ENCODE data around the gene NTNG2.
A peak's percentile ranks its signal among the peaks of the same experiment; 100 is the strongest.

Gene NTNG2

DNA sequence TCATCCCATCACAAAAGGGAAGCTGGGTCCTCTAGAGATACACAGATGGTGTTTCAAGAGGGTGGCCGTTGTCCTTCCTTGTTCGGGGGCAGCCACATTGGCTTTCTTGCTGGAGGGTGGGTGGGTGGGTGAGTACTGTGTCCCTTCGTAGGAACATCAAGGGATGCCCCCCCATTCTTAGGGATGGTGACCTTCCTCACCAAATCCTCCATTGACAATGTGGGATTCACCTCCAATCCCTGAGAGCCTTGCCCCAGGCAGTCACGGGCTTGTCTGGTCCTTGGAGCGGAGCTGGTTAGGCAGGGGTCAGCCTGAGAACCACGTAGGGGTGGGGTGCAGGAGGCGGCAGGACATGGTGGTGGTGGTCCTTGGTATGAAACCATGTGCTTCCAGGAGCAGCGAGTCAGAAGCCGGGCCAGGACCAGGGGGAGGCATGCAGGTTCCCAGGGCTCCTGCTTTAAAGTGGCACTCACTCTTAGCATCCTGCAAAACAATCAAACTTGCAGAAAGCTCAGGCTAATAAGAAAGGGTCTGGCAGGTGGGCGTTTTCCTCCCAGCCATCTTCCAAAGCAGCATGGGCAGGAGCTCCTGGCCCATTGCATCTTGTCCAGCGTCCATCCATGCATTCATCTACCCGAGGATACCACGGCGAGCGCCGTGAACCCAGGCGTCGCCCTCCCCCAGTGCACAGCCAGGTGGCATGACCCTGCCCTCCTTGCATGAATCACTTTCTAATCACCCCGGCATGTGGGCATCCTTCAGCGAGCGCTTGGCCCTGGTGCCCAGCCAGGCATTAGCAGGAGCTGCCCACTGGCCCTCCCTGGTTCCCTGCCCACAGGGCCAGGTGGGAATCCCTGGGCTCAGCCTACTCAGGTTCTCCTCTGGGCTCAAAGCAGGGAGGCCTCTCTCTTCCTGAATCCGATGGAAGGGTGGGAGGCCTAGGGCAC, 76.4 kb downstream of the NTNG2 start:
- no peak for DNase-seq

DNA sequence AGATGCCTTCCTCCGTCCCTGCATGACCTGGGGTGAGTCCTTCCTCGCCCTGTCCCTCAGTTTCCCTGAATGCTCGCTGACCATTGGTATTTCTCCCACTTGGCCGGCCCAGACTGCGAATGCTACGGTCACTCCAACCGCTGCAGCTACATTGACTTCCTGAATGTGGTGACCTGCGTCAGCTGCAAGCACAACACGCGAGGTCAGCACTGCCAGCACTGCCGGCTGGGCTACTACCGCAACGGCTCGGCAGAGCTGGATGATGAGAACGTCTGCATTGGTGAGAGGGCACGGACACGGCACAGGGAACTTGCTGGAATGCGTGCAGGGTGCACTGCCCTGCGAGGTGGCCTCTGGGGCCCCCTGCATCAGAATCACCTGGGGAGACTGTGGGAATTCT, 77.1 kb downstream of the NTNG2 start:
- no peak for DNase-seq

DNA sequence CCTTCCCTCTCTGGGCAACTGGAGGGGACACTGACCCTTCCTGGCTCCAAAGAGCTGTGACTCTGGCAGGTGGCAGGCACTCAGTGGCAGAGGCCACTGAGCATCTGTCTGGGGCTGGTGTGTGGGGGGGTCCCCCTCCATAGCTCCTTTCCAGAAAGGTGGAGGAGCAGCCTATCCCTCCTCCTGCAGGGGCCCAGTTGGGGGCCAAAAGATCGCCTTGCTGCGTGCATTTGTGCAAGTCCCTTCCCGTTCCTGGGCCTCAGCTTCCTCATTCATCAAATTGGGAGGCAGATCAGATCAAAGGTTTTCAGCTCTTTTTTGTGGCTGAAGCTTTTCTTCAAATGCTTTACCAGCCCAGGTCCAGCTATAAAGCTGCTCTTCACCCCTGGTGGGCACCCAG, 77.7 kb downstream of the NTNG2 start:
- no peak for DNase-seq

DNA sequence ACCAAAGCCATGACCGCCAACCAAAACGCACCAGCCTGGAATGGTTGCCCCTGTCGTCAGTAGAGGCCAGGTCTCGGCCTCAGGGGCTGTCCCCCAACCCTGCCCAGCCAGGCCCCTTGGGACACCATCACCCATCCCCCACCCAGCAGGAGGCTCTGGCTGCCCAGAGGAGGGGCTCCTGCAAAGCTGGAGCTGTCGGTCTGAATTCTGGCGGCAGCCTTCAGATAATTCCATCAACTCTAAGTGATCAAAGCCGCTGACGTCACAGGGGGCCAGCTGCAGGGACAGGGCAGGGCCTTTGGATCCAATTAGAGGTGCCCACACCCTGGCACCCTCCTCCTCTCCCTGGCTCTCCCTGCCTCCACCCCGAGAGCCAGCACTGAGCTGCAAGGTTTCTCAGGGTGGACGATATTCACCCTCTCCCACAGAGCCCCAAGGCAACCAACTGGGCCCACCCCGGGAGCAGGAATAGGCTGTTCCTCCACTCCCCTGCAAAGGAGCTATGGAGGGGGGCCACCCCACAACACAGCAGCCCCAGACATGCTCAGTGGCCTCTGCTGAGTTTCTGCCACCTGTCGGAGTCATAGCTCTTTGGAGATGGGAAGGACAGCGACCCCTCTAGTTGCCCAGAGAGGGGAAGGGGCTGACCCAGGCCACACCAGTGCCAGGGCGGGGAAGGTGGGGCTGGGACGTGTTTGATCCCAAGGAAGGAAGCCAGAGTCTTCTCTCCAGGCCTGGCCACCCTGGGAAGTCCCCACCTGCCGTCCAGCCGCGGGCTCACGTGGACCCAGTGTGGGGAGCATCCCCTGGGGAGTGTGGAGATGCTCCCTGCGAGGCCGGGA, 78.4 kb downstream of the NTNG2 start:
- no peak for DNase-seq

DNA sequence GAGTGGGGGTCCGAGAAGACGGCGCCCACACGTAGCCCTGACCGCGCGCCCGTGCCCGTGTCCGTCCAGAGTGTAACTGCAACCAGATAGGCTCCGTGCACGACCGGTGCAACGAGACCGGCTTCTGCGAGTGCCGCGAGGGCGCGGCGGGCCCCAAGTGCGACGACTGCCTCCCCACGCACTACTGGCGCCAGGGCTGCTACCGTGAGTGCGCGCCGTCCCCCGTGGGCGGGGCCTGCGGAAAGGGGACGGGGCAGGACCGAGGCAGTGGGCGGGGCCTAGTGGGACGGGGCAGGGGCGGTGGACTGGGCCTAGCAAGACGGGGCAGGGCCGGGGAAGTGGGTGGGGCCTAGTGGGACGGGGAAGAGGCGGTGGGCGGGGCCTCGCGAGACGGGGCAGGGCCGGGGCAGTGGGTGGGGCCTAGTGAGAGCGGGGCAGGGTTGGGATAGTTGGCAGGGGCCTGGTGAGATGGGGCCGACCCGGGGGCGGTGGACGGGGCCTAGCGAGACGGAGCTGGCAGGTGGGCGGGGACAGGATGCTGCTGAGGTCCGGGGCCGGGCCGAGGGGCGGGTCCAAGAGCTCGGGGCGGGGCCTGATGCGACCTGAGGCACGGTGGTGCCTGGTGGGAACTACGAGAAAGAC, 79.1 kb downstream of the NTNG2 start:
- peak; percentile 99 for DNase-seq

DNA sequence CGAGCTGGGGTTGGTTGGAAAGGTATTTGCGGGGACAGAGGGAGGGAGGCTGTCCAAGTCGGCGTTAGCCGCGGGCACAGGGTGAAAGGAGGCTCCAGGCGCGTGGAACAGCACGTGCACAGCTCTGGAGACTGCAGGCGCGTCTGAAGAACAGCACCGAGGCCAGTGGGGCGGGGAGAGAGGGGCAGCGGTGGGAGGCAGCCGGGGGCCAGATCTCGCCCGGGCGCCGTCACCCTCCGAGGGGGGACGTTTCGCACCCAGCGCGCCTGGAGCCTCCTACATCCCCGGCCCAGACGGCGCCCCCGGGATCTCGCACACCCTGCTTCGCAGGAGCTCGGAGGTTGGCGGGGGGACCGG, 79.6 kb downstream of the NTNG2 start:
- no peak for DNase-seq

DNA sequence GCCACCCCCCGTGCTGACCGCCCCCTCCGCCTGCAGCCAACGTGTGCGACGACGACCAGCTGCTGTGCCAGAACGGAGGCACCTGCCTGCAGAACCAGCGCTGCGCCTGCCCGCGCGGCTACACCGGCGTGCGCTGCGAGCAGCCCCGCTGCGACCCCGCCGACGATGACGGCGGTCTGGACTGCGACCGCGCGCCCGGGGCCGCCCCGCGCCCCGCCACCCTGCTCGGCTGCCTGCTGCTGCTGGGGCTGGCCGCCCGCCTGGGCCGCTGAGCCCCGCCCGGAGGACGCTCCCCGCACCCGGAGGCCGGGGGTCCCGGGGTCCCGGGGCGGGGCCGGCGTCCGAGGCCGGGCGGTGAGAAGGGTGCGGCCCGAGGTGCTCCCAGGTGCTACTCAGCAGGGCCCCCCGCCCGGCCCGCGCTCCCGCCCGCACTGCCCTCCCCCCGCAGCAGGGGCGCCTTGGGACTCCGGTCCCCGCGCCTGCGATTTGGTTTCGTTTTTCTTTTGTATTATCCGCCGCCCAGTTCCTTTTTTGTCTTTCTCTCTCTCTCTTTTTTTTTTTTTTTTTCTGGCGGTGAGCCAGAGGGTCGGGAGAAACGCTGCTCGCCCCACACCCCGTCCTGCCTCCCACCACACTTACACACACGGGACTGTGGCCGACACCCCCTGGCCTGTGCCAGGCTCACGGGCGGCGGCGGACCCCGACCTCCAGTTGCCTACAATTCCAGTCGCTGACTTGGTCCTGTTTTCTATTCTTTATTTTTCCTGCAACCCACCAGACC, 80.2 kb downstream of the NTNG2 start:
- DNase-seq = peak; percentile 39

DNA sequence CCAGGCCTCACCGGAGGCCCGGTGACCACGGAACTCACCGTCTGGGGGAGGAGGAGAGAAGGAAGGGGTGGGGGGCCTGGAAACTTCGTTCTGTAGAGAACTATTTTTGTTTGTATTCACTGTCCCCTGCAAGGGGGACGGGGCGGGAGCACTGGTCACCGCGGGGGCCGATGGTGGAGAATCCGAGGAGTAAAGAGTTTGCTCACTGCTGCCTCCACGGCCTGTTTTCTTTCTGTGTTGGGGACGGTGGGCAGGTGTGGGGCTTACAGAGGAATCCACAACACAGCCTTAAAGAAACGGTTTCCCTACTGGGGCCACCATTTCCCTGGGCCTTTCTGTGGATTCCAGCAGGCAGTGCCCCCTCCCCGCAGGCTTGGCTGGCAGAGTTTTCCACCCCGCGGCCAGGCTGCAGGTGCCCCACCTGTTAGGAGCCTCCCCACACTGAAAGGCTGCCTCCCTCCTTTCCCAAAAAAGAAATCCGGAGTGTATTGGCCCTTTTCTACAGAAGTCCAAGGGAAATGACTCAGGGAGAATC, 80.8 kb downstream of the NTNG2 start:
- DNase-seq = no peak

DNA sequence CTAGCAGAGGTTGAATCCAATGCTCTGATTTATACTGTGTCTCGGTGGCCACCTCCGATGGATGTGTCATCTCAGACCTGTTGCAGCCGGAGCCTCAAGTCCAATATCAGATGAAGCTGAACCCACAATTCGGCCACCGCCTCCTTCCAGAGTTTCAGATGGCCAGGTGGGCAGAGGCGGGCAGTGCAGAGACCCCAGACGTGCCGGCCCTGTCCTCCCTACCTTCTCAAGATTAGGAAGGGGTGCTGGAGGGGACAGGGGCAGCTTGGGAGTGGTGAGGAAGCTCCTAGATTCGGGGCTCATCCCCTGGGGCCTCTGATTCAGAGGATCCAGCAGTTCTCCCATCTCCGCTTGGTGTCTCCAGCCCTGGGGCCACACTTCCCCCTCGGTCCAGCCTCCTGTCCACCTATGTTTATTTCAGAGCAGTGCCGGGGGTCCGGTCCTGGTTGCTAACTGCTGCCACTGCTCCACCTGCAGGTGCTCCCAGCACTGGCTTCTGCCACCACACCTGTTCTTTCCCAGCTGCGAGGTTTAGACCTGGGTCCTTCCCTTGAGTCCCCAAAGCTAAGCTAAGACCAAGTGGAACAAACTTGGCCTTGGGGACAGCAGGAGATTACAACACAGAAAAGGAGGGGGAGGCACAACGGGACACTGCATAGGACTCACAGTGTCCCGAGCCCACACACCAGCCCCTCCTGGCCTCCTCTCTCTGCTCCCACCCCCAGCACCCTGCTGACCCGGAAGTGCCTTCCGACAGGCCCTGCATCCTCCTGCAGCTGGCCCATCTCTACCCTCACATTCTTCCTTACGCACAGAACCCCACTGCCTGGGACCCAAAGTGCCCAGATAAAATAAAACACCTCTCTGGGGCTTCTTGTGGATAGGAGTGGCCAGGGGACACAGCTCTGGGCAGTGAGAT, 81.6 kb downstream of the NTNG2 start:
- DNase-seq = no peak

DNA sequence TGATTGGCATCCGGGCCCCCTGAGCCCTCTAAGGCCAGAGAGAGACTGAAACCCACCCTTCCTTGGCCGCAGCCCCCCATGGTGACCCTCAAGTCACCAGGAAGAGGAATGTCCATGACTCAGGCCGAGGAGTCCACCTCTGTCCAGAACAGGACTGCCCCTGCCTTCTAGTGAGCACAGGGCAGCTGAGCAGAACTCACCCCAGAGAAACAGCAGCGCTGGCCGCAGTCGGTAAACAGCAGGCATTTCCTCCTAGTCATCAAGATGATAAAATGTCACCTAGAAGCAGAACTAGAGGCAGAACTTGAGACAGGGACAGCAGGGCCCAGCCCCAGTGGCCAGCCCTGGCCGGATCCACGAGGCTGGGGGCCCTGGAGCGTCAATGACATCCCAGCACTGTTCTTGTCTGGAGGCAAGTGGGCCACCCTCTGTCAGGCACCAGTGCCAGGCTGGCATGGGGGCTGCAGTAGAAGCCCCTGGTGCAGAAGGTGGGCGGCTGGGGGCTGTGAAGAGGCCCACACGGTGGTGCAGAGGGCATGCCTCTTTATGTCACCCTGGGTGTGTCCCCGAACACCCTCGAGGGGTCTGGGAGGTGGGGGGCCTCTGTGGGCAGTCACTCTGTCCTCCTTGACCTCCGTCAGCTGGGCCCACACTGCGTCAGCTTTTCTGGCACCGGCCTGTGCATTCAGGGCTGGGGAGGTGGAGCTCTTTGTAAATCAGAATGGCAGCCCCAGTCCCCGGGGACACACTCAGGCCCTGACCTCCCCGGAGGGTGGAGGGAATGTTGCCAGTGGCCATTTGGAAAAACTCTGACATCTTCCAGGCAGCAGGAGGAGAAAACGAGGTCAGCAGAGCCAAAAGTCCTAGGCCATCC, 83.0 kb downstream of the NTNG2 start:
- no peak for DNase-seq

DNA sequence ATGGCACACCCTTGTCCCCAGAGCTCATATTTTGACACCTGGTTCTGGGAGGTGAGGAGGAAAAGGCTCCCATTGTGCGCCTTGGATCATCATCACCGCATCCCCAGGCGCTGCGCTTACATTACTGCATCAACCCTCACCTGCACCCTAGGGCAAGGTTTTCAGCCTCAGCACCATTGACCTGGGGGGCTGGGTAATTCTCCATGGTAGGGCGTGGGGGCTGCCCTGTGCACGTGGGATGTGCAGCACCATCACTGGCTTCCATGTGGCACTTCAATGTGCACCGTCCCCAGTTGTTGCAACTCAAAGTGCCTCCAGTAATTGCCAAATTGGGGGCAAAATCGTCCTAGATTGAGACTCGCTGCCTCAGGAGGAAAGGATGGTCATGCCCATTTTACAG, 83.6 kb downstream of the NTNG2 start:
- DNase-seq = no peak

DNA sequence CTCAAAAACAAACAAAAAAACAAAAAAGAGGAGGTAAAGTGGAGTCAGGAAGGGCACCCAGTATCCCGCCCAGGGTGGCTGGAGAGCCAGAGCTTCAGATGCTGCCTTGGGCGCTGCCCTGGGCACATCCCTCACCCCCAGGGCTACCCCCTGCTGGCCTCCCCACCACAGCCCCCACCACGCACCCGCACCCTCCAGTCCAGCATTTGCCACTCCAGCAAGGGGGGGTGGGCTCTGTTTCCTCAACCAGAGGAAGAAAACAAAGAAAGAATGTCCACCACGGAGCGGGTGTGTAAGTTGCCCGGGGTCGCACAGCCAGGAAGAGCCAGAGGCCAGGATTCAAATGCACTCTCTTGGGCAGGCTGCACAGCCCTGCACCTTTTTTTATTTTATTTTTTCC, 86.1 kb downstream of the NTNG2 start:
- DNase-seq = no peak

DNA sequence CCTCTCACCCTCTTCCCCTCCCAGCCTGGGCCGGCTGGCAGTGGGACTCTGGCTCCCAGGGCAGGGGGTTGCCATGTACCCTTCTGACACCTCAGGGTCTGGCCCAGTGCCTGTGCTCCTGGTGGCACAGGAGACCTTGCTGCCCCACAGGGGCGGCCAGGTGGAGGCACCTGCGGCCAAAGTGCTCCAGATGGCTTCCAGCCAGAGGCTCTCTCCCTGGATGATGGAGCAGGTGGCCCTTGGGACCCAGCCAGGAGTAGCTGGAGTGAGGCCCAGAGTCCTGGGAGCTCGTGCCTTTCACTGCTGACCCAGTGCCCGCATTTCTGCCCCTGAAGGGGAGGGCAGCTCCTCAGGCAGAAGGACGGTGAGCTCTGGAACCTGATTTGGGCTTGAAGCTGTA, 87.3 kb downstream of the NTNG2 start:
- DNase-seq = no peak

DNA sequence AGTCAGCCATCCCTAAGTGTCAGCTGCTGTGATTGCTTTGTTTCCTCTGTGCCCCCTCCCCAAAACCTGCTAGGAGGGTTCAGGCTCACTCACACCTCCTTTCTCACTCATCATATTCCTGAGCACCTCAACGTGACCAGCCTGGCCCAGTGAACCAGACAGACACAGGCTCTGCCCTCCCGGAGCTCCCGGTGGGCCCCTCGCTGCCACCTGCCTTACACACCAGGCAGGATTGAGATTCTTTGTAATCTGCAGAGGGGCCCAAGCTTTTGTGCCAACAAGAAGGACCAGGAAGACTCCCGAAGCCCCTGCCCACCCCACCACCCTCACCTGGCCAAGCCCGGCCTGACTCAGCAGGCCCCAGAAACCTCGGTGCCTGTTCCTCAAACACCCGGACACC, 87.8 kb downstream of the NTNG2 start:
- no peak for DNase-seq

DNA sequence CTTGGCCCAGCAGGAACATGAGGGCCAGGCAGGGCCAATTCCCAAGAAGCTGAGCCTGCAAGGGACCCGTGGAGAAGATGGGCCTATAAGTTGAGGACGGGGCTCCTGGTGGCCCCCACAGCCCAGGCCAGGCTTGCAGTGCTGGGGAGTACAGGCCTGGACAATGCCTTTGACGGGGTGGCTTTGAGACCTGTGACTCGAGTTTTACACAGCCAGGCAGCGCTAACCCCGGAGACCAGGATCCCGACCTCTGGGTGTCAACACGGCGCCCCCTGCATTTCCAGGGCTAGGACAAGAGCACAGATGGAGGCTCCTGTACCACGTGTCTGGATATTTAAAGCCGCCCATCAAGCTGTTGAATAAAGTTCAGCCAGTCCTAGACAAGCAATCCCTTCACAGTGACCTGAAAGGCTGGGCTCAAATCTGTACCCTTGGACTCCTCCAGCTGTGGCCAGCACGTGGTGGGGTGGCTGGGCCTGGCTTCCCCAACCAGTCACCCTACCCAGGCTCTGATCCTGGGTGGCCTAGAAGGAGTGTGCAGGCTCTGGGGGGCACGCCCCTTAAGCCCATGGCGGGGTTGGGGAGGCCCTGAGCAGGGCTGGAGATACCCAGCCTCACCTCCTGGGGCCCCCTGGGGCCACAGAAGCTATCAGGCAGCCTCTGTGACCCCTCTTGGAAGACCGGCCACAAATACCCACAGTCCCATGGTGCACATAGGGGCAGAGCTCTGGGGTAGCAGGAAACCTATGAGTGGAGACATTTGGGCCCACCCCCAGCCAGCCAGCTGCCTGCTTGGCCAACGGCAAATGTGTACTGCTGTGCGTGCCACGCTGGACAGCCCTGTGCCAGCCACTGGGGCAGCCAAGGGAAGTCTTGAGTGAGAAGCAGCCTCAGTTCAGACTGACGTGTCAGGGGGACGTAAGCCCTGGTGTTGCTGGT, 88.7 kb downstream of the NTNG2 start:
- no peak for DNase-seq

DNA sequence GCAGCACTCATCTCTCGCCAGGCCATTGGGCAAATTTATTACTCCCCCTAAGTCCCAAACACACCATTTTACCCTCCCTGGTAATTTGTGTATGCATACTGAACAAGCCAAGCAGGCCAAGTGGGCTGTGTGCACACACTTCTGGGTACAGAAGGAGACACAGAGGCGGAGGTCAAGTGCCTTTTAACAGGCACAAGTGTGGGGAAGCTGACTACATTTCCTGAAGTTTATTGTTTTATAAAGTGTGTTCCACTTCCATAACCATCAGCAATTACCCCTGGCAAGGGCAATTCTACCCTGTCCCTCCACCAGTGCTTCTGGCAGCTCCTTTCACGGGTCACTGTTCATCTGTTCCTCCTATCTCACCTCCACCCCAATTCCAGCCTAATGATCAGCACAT, 99.0 kb downstream of the NTNG2 start:
- DNase-seq = no peak

DNA sequence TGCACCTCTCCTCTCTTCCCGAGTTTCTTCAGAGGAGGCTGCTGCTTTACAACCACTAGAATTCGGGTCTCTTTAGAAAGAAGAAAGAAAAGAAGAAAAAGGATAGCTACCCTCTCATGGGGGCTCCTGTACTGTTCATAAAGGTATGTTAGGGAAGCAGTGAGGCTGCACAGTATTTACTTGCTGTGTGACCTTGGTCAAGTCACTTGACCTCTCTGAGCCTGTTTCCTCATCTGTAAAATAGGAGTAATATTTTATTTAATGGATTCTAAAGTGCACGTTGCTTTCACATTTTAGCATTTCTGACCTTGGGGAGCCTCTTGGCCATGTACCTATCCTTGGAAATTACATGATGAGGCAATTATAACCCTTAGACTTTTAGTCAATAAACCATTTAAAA, 104.2 kb downstream of the NTNG2 start:
- DNase-seq = no peak

DNA sequence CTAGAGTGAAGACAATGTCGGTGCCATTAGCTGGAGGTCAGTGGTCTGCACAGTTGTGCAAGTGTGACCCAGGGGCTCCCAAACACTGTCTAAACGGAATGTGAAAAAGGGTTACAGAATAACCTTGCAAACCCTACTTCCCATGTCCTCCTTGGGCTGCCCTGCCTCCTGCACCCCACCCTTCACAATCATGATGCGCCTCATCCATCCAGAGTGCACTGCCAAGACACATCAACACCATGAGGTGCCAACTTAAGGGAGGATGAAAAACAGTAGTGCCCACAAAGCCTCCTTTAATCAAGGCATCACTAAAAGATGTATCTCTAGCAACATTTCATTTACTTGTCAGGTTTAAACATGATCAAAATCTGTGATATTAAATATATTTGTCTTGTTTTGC, 105.8 kb downstream of the NTNG2 start:
- no peak for DNase-seq

DNA sequence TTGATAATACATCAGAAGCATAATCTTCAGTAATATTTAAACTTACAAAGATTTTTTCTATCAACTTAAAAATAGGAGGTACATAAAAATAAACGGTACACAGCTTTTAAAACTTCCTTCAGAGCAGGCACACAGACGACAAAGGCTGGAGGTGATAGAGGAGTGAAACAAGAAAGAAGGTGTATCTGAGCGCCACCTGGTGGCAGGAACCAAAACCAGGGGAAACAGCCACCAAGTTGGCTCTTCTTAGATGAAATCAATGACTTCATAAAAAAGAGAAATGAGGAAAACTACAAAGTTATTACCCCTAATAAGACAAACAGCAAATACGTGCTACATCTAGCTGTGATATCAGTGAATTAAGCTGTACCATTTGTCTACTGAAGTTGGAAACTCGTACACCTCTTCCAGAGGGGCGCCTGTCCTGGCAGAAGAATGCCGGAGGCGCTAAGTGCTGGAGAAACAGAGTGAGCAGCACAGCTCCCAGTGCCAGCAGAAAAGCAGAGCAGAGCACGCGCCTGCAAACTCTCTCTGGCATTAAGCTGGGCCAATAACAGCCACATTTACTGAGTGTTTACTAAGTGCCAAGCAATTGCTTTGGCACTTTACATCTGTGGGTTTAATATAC, 107.0 kb downstream of the NTNG2 start:
- peak; percentile 50 for DNase-seq
